GM18861 (cell line): ENCODE data around the gene PPRC1.
A peak's percentile ranks its signal among the peaks of the same experiment; 100 is the strongest.

Source experiments
- ATAC-seq: cut with Tn5 transposase; IDR thresholded peaks from one replicate; pipeline ENCODE4 v1.9.1; 2021; ENCODE audit not compliant: unreplicated experiment

PPRC1 gene

DNA sequence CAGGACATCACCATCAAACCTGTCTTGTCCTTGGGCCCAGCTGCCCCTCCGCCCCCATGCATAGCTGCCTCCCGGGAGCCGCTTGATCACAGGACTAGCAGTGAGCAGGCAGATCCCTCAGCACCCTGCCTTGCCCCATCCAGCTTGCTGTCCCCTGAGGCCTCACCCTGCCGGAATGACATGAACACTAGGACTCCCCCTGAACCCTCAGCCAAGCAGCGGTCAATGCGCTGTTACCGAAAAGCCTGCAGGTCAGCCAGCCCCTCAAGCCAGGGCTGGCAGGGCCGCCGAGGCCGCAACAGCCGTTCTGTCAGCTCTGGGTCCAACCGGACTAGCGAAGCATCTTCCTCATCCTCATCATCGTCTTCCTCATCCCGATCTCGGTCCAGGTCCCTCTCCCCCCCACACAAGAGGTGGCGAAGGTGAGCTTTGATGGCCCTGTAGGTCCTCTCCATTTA lies 14.2 kb downstream of the PPRC1 start:
- no peak for ATAC-seq

DNA sequence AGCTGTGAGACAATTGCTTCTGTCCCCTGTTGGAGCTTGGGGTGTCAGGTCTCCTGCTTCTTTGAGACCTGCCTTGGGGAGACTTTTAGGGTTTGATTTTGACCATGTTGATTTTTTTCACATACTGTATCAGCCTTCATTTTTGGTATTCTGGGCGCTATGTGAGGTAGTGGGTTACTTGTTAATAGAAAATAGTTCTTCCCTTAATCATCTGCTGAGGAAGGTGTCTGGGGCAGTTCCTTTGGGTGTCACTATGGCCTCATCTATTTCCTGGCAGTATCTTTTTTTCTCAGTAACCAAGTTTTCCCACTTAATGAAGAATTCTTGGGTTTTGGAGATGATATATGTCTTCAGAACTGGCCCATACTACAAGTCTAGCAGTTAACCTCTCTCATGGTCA lies 14.7 kb downstream of the PPRC1 start:
- no peak for ATAC-seq

DNA sequence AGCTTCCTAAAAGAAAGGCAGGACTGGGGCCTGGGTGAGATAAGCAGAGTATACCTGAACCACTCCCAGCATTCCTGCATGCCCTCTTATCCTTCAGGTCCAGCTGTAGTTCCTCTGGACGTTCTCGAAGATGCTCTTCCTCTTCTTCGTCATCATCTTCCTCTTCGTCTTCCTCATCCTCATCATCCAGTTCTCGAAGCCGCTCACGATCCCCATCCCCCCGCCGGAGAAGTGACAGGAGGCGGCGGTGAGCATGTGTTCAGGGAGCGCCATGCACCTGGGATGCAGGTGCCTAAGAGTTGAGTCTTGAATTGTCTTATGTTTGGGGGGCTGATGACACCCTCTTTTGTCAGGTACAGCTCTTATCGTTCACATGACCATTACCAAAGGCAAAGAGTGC lies 15.4 kb downstream of the PPRC1 start:
- ATAC-seq: no peak

DNA sequence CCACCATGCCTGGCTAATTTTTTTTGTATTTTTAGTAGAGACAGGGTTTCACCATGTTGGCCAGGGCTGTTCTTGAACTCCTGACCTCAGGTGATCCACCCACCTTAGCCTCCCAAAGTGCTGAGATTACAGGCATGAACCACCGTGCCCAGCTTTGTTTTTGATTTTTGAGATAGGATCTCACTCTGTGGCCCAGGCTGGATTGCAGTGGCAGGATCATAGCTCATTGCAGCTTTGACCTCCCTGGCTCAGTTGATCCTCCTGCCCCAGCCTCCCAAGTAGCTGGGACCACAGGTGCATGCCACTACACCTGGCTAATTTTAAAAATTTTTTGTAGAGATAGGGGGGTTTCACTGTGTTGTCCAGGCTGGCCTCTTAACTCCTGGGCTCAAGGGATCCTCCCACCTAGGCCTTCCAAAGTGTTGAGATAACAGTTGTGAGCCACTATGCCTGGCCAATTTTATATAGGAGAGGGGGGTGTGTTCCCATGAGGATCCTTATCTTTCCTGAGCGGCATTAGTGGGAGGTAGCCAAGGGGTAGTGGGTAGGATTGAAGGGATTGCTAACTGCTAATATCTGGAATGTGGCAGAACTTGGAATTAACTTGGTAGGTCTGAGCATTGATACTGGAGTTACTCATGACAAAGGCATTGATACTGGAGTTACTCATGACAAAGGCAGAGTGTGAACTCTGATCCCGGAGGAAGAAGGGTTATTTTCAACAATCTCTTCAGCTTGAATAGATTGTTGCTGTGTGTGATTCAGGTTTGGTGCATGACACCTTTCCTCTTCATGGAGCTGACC lies 18.3 kb downstream of the PPRC1 start:
- ATAC-seq: no peak

DNA sequence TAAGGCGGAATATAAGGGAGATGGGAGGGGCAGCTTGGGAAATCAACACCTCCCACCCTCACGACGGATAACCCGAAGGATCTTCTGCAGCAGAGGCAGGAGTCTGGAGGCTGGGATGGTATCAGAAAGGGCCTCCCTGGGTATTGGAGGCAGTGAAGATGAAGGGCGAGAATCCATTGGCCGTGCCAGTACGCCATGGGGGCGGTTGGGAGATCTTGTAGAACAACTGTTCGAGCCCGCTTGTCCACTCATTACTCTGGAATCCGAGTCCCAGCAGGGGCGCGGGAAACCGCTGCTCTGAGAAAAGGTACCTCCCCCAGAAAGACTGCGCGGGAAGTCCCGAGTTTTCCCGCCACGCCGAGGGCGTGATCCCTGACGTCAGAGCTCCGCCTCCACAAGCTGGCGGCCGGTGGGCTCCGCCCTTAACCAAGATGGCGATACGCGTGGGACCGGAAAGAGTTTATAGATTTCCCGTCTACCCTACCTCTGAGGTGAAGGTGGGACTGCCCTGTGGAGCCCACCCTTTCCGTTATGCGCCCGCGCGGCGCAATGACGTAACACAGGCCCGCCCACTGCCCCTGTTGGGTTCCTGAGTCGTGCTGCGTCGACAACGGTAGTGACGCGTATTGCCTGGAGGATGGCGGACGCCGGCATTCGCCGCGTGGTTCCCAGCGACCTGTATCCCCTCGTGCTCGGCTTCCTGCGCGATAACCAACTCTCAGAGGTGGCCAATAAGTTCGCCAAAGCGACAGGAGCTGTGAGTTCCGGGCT lies 19.1 kb downstream of the PPRC1 start, which contains the start of gene NOLC1:
Gene NOLC1 (plus strand): TSS at position 616 of the 771 bp plus-strand sequence. CDS start 22 bp downstream, at position 638.
- peak; percentile 89 for ATAC-seq

DNA sequence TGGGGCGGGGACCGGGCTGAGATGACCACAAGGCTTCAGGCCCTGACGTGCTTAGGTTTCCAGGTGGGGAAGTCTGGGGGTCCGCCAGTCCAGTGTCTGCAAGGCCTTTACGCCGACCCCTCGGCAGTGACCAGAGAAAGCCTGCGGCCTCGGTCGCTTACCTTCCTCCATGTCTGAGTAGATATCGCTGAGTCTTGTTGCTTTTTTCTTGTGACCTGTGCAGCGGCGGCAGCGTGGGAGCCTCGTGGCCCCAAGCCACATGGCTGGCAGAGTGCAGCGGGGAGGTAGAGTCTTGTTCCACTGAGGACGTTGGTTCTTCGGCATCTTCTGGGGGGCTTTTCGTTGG lies 19.7 kb downstream of the PPRC1 start:
- ATAC-seq: peak; percentile 9

DNA sequence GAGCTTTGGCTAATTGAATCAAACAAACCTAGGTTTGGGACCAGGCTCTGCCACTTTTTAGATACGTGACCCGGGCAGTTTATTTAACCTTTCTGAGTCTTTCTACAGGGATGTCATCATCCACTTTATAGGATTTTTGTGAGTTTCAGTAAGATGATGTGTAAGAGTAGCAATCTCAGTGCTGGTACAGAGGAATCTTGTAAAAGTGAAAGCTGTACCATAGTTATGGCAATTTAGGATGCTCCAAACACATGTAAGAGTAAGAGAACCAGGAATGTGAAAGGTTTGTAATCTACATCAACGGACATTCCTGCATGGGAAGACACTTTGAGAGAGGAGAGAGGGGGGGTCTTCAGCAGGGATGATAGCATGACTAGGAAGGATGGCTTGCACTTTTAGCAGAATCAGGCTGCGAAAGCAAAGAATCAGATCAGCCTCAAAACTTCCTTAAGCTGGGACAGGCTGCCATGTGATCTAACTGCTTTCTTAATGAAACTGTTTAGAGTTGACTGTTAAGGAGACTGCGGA lies 20.3 kb downstream of the PPRC1 start:
- ATAC-seq: no peak

DNA sequence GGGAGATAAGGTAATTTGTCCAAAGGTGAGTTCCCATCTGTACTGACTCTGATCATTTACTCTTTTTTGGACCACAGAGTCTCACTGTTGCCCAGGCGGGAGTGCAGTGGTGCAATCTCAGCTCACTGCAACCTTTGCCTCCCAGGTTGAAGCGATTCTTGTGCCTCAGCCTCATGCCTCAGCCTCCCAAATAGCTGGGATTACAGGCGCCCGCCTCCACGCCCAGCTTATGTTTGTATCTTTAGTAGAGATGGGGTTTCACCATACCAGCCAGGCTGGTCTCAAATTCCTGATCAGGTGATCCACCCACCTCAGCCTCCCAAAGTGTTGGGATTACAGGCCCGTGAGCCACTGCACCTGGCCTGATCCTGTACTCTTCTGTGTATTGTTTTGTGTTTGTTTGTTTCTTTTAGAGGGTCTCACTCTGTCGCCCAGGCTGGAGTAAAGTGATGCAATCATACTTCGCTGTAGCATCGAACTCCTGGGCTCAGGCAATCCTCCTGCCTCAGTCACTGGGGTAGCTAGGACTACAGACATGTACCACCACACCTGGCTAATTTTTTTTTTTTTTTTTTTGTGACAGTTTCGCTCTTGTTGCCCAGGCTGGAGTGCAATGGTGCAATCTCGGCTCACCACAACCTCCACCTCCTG lies 21.8 kb downstream of the PPRC1 start:
- no peak for ATAC-seq

DNA sequence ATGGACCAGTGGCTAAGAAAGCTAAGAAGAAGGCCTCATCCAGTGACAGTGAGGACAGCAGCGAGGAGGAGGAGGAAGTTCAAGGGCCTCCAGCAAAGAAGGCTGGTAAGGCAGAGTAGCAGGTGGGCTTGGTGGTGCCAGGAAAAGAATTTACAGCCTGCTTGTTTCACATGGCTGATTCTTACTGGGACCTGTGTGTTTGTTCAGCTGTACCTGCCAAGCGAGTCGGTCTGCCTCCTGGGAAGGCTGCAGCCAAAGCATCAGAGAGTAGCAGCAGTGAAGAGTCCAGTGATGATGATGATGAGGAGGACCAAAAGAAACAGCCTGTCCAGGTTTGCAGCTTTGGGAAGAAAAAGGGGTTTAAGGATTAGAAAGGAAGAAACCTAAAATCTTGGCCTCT lies 24.4 kb downstream of the PPRC1 start:
- no peak for ATAC-seq

DNA sequence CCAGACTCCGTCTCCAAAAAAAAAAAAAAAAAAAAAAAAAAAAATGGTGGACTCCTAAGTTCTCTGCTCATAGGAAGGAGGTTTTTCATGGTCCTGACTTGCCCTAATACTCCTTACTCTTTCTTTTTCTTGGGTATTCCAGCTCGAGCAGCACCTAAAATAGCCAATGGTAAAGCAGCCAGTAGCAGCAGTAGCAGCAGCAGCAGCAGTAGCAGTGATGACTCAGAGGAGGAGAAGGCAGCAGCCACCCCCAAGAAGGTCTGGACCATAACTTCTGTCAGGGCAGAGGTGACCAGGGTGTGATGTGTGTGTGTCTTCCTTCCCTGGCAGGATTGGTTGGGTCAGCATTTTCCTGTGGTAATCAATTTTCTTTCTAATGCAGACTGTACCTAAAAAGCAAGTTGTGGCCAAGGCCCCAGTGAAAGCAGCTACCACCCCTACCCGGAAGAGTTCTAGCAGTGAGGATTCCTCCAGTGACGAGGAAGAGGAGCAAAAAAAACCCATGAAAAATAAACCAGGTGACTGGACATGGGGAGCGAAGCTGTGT lies 26.3 kb downstream of the PPRC1 start:
- ATAC-seq: no peak

DNA sequence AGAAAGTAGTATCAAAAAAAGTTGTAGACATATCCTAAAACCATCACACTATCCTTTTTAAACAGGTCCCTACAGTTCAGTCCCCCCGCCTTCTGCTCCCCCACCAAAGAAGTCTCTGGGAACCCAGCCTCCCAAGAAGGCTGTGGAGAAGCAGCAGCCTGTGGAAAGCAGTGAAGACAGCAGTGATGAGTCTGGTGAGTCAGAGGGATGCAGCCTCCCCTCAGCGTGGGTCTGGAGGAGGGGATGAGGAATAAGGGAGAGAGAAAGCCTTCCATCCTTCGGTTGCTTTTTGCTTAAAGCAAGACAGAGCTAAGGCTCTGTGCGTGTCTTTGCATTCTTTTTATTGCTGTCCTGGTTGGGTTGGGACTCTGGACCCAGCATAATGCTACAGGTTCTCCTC lies 27.0 kb downstream of the PPRC1 start:
- no peak for ATAC-seq

DNA sequence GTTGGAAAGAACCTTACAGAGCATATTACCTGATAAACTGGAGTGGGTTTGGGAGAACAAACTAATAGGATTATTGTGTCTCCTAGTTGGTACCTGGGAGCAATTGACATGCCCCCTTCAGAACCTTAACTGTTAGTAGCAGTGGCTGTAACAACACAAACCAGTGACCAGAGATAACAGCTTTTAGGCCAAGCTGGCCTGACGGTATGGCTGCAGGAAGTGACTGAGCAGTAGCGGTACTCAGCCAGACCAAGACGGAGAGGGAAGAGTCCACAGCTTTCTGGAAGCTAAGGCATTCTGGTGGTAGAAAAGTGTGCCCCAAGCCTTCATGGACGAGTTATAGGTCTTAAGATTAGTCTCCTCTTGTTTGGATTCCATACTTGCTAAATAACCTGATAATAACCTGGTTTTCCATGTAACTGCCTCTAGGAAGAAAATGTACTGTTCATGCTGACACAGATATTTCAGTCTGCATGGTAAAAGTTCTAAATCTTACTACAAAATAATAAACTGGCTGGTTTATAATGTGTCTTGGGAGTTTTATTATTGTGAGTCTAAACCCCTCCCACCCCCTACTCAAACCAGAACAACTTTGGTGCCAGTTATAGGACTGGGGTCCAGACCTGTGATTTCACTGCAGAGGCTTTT lies 30.6 kb downstream of the PPRC1 start:
- ATAC-seq: no peak

DNA sequence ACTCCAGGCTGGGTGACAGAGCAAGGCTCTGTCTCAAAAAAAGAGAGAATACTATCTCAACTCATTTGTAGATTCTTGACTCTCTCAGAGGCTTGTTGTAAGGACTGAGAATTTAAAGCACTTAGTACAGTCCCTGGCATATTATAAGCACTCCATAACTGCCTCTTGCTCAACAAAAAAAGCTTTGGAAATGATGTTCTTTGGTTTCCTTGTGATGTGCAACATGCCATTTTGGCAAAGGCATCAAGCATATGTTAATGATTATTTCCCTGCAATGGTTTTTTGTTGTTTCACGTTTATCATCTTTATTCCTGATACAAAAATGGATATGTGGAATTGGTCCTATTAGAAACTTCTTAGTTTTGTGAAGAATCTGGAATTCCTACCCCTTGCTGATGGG lies 35.0 kb downstream of the PPRC1 start:
- ATAC-seq: no peak

DNA sequence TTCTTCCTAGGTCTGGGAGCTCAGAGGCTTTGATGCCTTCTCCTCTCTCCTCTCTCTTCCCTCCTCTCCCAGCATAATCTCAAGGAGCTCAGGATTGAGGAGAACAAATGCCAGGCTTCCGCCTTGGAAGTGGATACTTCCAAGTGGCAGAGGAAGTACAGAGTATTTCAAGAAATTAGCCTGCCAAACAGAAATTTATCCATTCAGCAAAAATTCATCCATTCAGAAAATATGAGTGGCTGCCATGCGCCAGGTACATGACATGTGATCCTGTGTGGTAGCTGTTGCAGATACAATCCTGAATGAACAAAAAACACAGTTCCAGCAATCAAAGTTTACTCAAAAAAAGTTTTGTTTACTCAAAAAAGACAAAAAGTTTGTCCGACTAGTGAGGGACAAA lies 37.8 kb downstream of the PPRC1 start:
- ATAC-seq: no peak

DNA sequence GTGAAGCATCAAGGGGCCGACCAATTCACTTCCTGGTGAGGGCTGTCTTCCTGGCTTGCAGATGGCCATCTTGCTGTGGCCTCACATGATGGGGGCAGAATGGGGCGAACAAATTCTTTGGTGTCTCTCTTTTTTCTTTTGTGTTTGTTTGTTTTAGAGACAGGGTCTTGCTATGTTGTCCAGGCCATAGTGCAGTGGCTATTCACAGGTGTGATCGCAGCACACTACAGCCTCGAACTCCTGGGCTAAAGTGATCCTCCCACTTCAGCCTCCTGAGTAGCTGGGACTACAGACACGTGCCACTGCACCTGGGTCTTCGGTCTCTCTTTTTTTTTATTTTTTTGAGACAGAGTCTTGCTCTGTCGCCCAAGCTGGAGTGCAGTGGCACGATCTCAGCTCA lies 39.4 kb downstream of the PPRC1 start:
- ATAC-seq: no peak

DNA sequence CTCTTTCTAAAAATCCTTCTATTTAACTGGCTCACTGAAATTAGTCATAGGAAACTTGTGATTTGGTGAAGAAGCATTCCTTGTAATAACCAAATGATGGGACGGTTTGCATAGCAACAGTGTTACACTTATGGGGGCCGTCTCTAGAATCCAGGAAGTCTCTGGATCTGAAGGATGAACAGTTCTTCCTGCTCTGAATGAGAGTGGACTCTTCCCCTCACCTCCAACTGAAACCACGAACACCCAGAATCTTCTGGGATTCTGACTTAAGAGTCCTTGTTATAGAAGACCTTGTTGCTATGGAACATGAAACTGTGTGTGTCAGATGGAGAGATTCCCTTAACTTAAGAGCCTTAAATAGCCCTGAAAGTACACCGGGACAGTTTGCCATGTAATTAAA lies 42.6 kb downstream of the PPRC1 start:
- ATAC-seq: no peak

DNA sequence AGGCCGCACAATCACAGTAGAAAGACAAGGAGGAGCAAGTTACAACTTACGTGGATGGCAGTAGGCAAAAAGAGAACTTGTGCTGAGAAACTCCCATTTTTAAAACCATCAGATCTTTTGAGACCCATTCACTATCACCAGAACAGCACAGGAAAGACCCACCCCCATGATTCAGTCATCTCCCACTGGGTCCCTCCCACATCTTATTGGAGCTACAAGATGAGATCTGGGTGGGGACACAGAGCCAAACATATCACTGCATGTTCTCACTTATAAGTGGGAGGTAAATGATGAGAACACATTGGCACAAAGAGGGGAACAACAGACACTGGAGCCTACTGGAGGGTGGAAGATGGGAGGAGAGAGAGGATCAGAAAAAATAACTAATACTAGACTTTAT lies 51.8 kb downstream of the PPRC1 start:
- ATAC-seq: no peak

DNA sequence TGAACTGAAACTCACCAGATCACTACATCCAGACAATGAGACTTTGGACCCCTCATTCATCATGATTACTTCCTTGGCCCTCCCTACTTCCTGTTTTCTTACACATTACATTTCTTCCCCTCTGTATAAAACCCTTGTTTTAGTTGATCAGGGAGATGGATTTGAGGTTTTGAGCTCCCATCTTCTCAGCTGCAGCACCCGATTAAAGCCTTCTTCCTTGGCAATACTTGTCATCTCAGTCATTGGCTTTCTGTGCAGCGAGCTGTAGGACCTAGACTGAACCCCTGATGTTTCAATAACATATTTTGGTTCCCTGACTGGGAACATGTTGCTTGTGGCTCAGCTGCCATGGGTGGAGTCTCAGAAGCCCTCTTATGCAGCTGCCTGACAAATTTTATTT lies 52.4 kb downstream of the PPRC1 start:
- ATAC-seq: no peak

DNA sequence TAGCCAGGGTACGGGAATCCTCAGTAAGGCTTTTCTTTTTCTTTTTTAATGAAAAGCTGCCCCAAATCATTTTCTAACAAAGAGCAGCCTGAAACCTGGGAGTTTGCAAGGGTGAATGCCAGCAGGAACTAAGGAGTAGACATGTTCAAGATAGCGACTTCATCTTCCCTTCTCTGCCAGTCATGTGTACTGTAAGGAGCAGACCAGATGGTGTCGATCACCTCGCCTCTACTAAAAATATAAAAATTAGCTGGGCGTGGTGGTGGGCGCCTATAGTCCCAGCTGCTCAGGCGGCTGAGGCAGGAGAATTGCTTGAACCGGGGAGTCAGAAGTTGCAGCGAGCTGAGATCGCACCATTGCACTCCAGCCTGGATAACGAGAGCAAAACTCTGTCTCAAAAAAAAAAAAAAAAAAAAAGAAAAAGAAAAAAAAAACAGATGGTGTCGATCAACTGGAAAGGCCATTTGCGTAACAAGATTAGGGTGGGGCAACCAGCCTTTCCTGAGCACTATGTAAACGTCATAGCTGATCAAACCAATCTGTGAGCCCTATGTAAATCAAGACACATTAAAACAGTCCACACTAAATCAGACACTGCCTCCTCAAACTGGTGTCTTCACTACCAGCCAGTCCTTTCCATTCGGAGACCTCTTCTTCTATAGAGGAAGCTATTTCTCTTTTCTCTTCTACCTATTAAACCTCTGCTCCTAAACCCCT lies 53.1 kb downstream of the PPRC1 start:
- ATAC-seq: no peak

DNA sequence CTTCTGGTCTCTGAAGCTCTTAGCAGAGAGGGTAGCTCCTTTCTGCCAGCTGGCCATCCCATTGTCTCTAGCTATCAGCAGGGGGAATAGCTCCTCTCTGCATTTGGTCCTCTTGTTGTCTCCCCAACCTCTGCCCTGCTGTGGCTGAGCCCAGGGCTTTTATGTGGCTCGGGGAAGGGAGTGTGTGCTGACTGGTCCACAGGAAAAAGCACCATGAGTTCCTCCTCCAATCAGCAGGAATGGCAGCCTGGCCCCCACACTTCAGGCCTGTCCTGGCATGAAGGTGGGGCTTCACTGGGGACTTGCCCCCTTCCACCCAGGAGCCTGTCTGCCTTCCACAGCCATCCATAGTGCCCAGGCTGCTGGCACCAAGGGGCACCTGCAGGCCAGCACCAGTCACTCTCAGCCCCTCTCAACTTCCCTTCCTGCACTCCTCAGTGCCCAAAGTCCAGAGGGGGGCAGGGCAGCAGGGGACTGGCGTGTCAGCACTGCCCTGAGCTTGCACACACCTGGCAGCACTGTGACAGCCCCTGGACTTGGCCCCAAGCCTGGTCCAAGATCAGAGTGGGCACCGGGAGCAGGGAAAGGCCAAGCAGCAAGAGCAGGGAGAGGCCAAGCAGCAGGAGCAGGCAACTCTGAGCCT lies 55.6 kb downstream of the PPRC1 start:
- ATAC-seq: no peak
